ENCODE results near the gene TMEM179. TPM values are rescaled to one million over a fixed set of nuclear protein-coding genes. Genes with fewer than 3 reads are reported as not detected.

The TMEM179 gene
- total and polyA plus RNA-seq, 2 donors (not counting 1 experiment from before 2014, with no cell fraction given) = not detected

DNA sequence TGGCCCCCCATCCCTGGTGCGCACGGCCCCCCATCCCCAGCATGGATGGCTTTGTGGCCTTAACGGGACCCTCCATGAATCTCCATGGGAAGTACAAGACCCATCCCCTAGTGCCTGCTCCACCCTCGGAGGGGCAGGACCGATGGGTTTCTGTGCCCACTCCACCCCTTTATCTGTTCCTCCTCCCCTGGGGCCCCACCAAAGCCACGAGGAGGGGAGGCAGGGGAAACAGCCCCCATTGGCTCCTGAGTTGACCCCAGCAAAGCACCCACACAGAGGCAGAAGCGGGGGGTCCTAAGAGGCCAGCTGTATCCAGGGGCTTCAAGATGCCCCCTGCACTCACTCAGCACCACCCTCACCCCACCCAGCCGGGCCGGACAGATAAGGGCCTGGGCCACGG is 36.1 kb upstream of the TMEM179 start:
- Histone ChIP-seq H3K36me3 (replicated peaks in 1 of 2; ENCODE audit: control extremely low read depth in 1 of 2, control insufficient read depth in 1 of 2, extremely low read depth in 1 of 2, insufficient read depth in 2 of 2, low read length in 1 of 2) (no peaks in the 10 kb centered on the region), H3K27ac (ENCODE audit: low read length in 2 of 2) (no peak overlapping the region), H3K9ac (ENCODE audit: low read length) (no peak overlapping the region), H2AFZ (ENCODE audit: insufficient read depth, low read depth, low read length, poor library complexity, severe bottlenecking) (no peak overlapping the region), H3K79me2 (ENCODE audit: control insufficient read depth, insufficient read depth, low read length) (no peaks in the 10 kb centered on the region), H4K20me1 (ENCODE audit: control insufficient read depth, insufficient read depth, low read length, poor library complexity, severe bottlenecking) (no peaks in the 10 kb centered on the region), H3K4me2 (replicated peaks; ENCODE audit: low read depth, low read length, poor library complexity, severe bottlenecking) (no peak overlapping the region), H3K4me1 (ENCODE audit: control insufficient read depth in 2 of 2, insufficient read depth in 2 of 2, low read length in 2 of 2) (peaks cover 16 to 18% of the 10 kb centered on the region in 2 donors), H3K4me3 (ENCODE audit: control extremely low read depth in 1 of 5, extremely low read depth in 1 of 5, insufficient read depth in 1 of 5, low read depth in 2 of 5, low read length in 4 of 5) (no peak overlapping the region), H3K27me3 (replicated peaks in 1 of 4; ENCODE audit: control extremely low read depth in 1 of 4, control insufficient read depth in 3 of 4, insufficient read depth in 4 of 4, low read length in 3 of 4) (peaks cover 0 to 10% (median 0%) of the 10 kb centered on the region in 4 experiments), H3K9me3 (ENCODE audit: control extremely low read depth in 1 of 3, control insufficient read depth in 2 of 3, insufficient read depth in 1 of 3, low read length in 2 of 3) (peaks cover 0 to 6% (median 4%) of the 10 kb centered on the region in 3 donors)
- WGBS (ENCODE audit: insufficient coverage) = 73% methylated on average over 7 of the region's 10 CpGs
- TF ChIP-seq, protein P1, sequence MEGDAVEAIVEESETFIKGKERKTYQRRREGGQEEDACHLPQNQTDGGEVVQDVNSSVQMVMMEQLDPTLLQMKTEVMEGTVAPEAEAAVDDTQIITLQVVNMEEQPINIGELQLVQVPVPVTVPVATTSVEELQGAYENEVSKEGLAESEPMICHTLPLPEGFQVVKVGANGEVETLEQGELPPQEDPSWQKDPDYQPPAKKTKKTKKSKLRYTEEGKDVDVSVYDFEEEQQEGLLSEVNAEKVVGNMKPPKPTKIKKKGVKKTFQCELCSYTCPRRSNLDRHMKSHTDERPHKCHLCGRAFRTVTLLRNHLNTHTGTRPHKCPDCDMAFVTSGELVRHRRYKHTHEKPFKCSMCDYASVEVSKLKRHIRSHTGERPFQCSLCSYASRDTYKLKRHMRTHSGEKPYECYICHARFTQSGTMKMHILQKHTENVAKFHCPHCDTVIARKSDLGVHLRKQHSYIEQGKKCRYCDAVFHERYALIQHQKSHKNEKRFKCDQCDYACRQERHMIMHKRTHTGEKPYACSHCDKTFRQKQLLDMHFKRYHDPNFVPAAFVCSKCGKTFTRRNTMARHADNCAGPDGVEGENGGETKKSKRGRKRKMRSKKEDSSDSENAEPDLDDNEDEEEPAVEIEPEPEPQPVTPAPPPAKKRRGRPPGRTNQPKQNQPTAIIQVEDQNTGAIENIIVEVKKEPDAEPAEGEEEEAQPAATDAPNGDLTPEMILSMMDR (IDR thresholded peaks at IDR 0.05) = no peak
- TF ChIP-seq EZH2 (IDR thresholded peaks at IDR 0.05; ENCODE audit: borderline replicate concordance, insufficient read depth, low read depth, low read length, poor library complexity, severe bottlenecking) = no peak
- no peak for ATAC-seq (ENCODE audit: low read depth)
- peaks cover 9% of the 10 kb centered on the region for H3K27me3 Mint-ChIP-seq
- no peak overlapping the region for H3K4me3 Mint-ChIP-seq
- H3K9me3 Mint-ChIP-seq (ENCODE audit: insufficient read depth) = no peaks in the 10 kb centered on the region
- peaks cover 7% of the 10 kb centered on the region for H3K4me1 Mint-ChIP-seq
- ChIA-PET CTCF (interaction anchor here (0.8 to 2.3 kb wide), 9 partner anchors 13 to 563 kb away, joined by 3 to 10 read pairs (median 4); no protein-coding TSS in a partner anchor), POLR2A (no interaction called here)
- intact Hi-C loops (cut with micrococcal nuclease) = no loop called here
- no peak overlapping the region for H3K27ac Mint-ChIP-seq
- peak; percentile 5 for DNase-seq

DNA sequence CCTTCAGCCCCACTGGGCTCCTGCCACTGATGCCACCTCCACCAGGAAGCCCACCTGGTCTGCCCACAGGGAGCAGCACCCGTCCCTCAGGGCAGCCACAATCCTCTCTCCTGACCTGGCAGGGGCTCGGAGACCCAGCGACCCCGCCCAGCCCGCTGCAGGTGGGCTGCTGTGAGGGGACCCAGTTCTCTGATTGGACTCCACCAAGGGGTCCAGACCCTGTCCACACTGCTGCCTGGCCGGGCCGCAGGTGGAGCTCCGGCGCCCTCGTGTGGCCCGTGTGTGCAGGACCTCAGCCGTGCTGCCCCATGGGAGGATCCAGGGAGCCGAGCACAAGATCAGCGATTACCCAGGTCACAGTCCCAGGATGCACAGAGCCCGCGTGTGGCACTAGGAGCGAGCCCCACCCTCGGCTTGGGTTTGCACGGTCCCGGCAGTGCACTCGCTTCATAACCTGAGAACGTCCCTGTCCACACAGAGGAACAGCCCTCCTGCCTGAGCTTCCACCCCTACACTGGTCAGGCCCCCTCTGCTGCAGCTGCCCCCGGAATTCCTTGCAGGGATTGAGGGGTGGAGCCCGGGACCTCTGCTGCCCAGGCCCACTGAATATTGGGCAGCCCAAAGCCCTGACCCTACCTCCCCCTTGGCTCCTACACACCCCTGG is 35.4 kb upstream of the TMEM179 start:
- Histone ChIP-seq H3K4me2 (replicated peaks; ENCODE audit: low read depth, low read length, poor library complexity, severe bottlenecking) (peak overlapping the region; percentile 56), H3K4me3 (ENCODE audit: control extremely low read depth in 1 of 5, extremely low read depth in 1 of 5, insufficient read depth in 1 of 5, low read depth in 2 of 5, low read length in 4 of 5) (no peak overlapping the region), H3K27me3 (replicated peaks in 1 of 4; ENCODE audit: control extremely low read depth in 1 of 4, control insufficient read depth in 3 of 4, insufficient read depth in 4 of 4, low read length in 3 of 4) (peaks cover 0 to 13% (median 0%) of the 10 kb centered on the region in 4 experiments), H3K27ac (ENCODE audit: low read length in 2 of 2) (no peak overlapping the region), H4K20me1 (ENCODE audit: control insufficient read depth, insufficient read depth, low read length, poor library complexity, severe bottlenecking) (no peaks in the 10 kb centered on the region), H3K36me3 (replicated peaks in 1 of 2; ENCODE audit: control extremely low read depth in 1 of 2, control insufficient read depth in 1 of 2, extremely low read depth in 1 of 2, insufficient read depth in 2 of 2, low read length in 1 of 2) (no peaks in the 10 kb centered on the region), H3K9ac (ENCODE audit: low read length) (no peak overlapping the region), H3K4me1 (ENCODE audit: control insufficient read depth in 2 of 2, insufficient read depth in 2 of 2, low read length in 2 of 2) (peaks cover 16 to 18% of the 10 kb centered on the region in 2 donors), H2AFZ (ENCODE audit: insufficient read depth, low read depth, low read length, poor library complexity, severe bottlenecking) (peak overlapping the region; percentile 26), H3K9me3 (ENCODE audit: control extremely low read depth in 1 of 3, control insufficient read depth in 2 of 3, insufficient read depth in 1 of 3, low read length in 2 of 3) (no peaks in the 10 kb centered on the region), H3K79me2 (ENCODE audit: control insufficient read depth, insufficient read depth, low read length) (no peaks in the 10 kb centered on the region)
- peak; percentile 90 for ATAC-seq (ENCODE audit: low read depth)
- Mint-ChIP-seq H3K9me3 (ENCODE audit: insufficient read depth) (no peaks in the 10 kb centered on the region), H3K27ac (no peak overlapping the region), H3K4me1 (peaks cover 7% of the 10 kb centered on the region), H3K4me3 (no peak overlapping the region), H3K27me3 (peaks cover 9% of the 10 kb centered on the region)
- ChIA-PET CTCF (interaction anchor here (0.5 to 2.3 kb wide), 17 partner anchors 8 to 1048 kb away, joined by 3 to 10 read pairs (median 4); no protein-coding TSS in a partner anchor), POLR2A (no interaction called here)
- peak; percentile 77 for DNase-seq
- intact Hi-C loops (cut with micrococcal nuclease) = no loop called here
- TF ChIP-seq EZH2 (IDR thresholded peaks at IDR 0.05; ENCODE audit: borderline replicate concordance, insufficient read depth, low read depth, low read length, poor library complexity, severe bottlenecking) = no peak
- TF ChIP-seq, protein P1 (IDR thresholded peaks at IDR 0.05) = peak; percentile 93
- 10% methylated on average over 22 of the region's 24 CpGs for WGBS (ENCODE audit: insufficient coverage)

Data from B cell (primary cell).